ENCODE results near the gene ABLIM2. TPM values are rescaled to one million over a fixed set of nuclear protein-coding genes. Genes with fewer than 3 reads are reported as not detected.

Gene ABLIM2
- polyA plus RNA-seq, 1 donor from 2014 or later, result 14.9 TPM

DNA sequence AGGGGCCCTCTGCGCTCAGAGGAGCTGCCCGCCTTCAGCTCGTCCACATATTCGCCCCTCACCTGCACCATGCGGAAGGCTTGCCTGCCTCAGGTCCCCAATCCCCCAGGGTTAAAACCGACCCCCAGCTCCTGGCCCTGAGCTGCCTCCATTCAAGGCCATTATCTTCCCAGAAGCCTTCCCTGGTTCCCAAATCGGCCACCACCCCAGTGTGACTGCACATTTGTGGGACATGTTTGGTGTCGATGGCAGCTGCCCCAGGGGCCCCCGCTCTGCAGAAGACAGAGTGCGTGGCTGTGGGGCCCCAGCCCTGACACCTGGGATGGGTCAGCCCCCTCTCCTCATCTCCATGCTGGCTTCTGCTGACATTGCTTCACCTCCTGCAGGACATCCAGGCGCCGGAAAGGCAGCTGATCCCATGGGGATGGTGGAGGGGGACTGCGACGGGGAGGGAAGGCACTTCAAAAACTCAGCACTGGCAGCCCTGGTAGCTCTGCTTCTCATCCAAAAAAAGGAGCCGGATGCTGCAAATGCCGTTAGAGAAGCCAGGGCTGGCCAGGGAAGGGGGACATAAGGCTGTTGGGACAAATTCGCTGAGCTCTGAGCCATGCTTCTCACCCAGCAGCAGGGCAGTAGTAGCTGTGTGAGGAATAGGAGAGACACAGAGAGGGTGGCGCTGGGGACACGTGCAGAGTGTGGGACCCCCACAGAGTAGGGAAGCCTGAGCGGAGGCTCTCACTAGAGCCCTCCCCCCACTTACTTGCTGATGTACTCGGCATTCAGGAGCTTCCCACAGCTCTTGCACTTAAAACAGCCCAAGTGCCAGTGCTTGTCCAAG is 78.5 kb downstream of the ABLIM2 start:
- Histone ChIP-seq H3K9me2 (ENCODE audit: insufficient read depth, low read length) (no peaks in the 10 kb centered on the region), H3K9me3 (ENCODE audit: low read length) (no peaks in the 10 kb centered on the region), H2AFZ (ENCODE audit: low read depth, low read length) (no peak overlapping the region), H3K36me3 (ENCODE audit: insufficient read depth, low read length) (no peaks in the 10 kb centered on the region), H4K20me1 (ENCODE audit: insufficient read depth) (no peaks in the 10 kb centered on the region), H3K79me2 (replicated peaks; ENCODE audit: insufficient read depth, low read length) (no peaks in the 10 kb centered on the region), H3K9ac (ENCODE audit: low read length) (no peak overlapping the region), H3K4me2 (ENCODE audit: low read length) (no peak overlapping the region), H3K27me3 (ENCODE audit: insufficient read depth, low read depth, low read length) (no peaks in the 10 kb centered on the region), H3K27ac (ENCODE audit: low read length) (no peak overlapping the region), H3K4me3 (ENCODE audit: low read length) (no peak overlapping the region), H3F3A (ENCODE audit: insufficient read depth, low read length, poor library complexity, severe bottlenecking) (no peaks in the 10 kb centered on the region)
- TF ChIP-seq, protein P1, sequence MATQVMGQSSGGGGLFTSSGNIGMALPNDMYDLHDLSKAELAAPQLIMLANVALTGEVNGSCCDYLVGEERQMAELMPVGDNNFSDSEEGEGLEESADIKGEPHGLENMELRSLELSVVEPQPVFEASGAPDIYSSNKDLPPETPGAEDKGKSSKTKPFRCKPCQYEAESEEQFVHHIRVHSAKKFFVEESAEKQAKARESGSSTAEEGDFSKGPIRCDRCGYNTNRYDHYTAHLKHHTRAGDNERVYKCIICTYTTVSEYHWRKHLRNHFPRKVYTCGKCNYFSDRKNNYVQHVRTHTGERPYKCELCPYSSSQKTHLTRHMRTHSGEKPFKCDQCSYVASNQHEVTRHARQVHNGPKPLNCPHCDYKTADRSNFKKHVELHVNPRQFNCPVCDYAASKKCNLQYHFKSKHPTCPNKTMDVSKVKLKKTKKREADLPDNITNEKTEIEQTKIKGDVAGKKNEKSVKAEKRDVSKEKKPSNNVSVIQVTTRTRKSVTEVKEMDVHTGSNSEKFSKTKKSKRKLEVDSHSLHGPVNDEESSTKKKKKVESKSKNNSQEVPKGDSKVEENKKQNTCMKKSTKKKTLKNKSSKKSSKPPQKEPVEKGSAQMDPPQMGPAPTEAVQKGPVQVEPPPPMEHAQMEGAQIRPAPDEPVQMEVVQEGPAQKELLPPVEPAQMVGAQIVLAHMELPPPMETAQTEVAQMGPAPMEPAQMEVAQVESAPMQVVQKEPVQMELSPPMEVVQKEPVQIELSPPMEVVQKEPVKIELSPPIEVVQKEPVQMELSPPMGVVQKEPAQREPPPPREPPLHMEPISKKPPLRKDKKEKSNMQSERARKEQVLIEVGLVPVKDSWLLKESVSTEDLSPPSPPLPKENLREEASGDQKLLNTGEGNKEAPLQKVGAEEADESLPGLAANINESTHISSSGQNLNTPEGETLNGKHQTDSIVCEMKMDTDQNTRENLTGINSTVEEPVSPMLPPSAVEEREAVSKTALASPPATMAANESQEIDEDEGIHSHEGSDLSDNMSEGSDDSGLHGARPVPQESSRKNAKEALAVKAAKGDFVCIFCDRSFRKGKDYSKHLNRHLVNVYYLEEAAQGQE (IDR thresholded peaks at IDR 0.05; ENCODE audit: borderline replicate concordance), result no peak
- TF ChIP-seq POLR2AphosphoS5 (IDR thresholded peaks at IDR 0.05), result no peak
- TF ChIP-seq EZH2 (IDR thresholded peaks at IDR 0.05; ENCODE audit: borderline replicate concordance, insufficient read depth, low read length, poor library complexity, severe bottlenecking), result no peak
- TF ChIP-seq, protein P2, sequence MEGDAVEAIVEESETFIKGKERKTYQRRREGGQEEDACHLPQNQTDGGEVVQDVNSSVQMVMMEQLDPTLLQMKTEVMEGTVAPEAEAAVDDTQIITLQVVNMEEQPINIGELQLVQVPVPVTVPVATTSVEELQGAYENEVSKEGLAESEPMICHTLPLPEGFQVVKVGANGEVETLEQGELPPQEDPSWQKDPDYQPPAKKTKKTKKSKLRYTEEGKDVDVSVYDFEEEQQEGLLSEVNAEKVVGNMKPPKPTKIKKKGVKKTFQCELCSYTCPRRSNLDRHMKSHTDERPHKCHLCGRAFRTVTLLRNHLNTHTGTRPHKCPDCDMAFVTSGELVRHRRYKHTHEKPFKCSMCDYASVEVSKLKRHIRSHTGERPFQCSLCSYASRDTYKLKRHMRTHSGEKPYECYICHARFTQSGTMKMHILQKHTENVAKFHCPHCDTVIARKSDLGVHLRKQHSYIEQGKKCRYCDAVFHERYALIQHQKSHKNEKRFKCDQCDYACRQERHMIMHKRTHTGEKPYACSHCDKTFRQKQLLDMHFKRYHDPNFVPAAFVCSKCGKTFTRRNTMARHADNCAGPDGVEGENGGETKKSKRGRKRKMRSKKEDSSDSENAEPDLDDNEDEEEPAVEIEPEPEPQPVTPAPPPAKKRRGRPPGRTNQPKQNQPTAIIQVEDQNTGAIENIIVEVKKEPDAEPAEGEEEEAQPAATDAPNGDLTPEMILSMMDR (IDR thresholded peaks at IDR 0.05; ENCODE audit: poor library complexity, severe bottlenecking), result no peak
- no peak for TF ChIP-seq MXI1 (conservative IDR thresholded peaks at IDR 0.05; ENCODE audit: poor library complexity, severe bottlenecking)
- no peak for TF ChIP-seq EP300 (conservative IDR thresholded peaks at IDR 0.05; ENCODE audit: poor library complexity, severe bottlenecking)
- no peak for TF ChIP-seq TAF1 (IDR thresholded peaks at IDR 0.05; ENCODE audit: low read depth)
- TF ChIP-seq SMC3 (conservative IDR thresholded peaks at IDR 0.05; ENCODE audit: poor library complexity), result no peak
- no peak for TF ChIP-seq RAD21 (conservative IDR thresholded peaks at IDR 0.05)

DNA sequence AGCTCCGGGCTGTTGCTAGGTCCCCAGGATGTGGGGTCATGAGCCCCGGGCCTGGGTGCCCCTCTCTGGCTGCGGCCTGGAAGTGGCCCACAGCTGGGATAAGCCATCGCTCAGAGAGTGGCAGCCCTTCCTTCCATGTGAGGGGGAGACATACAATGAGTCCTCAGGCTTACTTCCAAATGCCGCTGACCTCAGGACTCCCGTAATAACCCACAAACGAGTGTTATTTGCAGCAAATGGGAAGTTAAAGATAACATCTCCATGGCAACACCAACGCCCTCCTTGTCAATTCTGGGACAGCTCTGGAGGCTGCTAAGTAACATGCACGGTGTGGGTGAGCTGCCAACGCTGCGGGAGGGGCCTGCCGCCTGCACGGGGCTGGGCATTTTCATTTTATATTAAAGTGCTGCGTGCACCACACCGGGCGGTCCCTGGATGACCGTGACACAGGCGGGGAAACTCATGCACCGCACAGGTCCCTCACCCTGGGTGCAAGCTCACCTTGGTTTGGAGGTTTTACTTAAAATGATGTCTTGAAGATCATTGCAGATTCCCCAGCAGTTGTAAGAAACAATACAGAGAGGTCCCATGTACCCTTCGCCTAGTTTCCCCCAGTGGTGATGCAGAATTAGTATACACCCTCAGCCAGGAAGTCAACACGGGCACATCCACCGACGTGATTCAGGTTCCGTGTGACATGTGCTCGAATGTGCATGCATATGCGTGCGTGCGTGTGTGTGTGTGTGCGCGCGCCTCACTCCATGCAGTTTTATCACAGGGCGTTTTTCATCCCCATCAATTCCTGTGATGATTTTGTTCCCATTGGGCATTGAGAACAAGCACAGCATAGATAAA is 79.4 kb downstream of the ABLIM2 start:
- no peak overlapping the region for H3K9ac ChIP-seq (ENCODE audit: low read length)
- H4K20me1 ChIP-seq (ENCODE audit: insufficient read depth), result no peaks in the 10 kb centered on the region
- no peak overlapping the region for H3K4me2 ChIP-seq (ENCODE audit: low read length)
- no peak overlapping the region for H2AFZ ChIP-seq (ENCODE audit: low read depth, low read length)
- no peaks in the 10 kb centered on the region for H3K9me3 ChIP-seq (ENCODE audit: low read length)
- no peaks in the 10 kb centered on the region for H3K79me2 ChIP-seq (replicated peaks; ENCODE audit: insufficient read depth, low read length)
- H3K27me3 ChIP-seq (ENCODE audit: insufficient read depth, low read depth, low read length), result no peaks in the 10 kb centered on the region
- H3K9me2 ChIP-seq (ENCODE audit: insufficient read depth, low read length), result no peaks in the 10 kb centered on the region
- H3K36me3 ChIP-seq (ENCODE audit: insufficient read depth, low read length), result no peaks in the 10 kb centered on the region
- H3K27ac ChIP-seq (ENCODE audit: low read length), result no peak overlapping the region
- H3F3A ChIP-seq (ENCODE audit: insufficient read depth, low read length, poor library complexity, severe bottlenecking), result no peaks in the 10 kb centered on the region
- no peak overlapping the region for H3K4me3 ChIP-seq (ENCODE audit: low read length)
- TF ChIP-seq, protein P1 (IDR thresholded peaks at IDR 0.05; ENCODE audit: borderline replicate concordance), result no peak
- TF ChIP-seq SMC3 (conservative IDR thresholded peaks at IDR 0.05; ENCODE audit: poor library complexity) (no peak), MXI1 (conservative IDR thresholded peaks at IDR 0.05; ENCODE audit: poor library complexity, severe bottlenecking) (no peak), TAF1 (IDR thresholded peaks at IDR 0.05; ENCODE audit: low read depth) (no peak), EP300 (conservative IDR thresholded peaks at IDR 0.05; ENCODE audit: poor library complexity, severe bottlenecking) (no peak), EZH2 (IDR thresholded peaks at IDR 0.05; ENCODE audit: borderline replicate concordance, insufficient read depth, low read length, poor library complexity, severe bottlenecking) (no peak), POLR2AphosphoS5 (IDR thresholded peaks at IDR 0.05) (no peak)
- TF ChIP-seq, protein P2 (IDR thresholded peaks at IDR 0.05; ENCODE audit: poor library complexity, severe bottlenecking), result no peak

Data from neural cell (in vitro differentiated cells).